ENCODE data around the gene CHST6. TPM values are rescaled to one million over a fixed set of nuclear protein-coding genes. Genes with fewer than 3 reads are reported as not detected.
"Not testable (repeated sequence)": the region's sequence is repeated elsewhere in the genome, so short reads cannot be mapped to it uniquely, and the experiment has no call there.

CHST6 gene
- total RNA-seq, 4 donors from 2014 or later = 0.52 to 4.4 TPM; not detected in 2

- TF ChIP-seq CTCF (IDR thresholded peaks at IDR 0.05) = no peak
- TF ChIP-seq POLR2A (IDR thresholded peaks at IDR 0.05) = no peak
- Histone ChIP-seq H3K36me3 (no peaks in the 10 kb centered on the region), H3K27ac (no peak overlapping the region), H3K4me1 (no peaks in the 10 kb centered on the region), H3K27me3 (no peaks in the 10 kb centered on the region), H3K4me3 (no peak overlapping the region), H3K9me3 (no peaks in the 10 kb centered on the region)
- intact Hi-C loops (cut with DNase I; ENCODE audit: low total_unique reads) = no loop called here
- no peak for DNase-seq
Observed at GRCh38 chr16:75514296-75514695, 19.1 kb upstream of the CHST6 start.

- Histone ChIP-seq H3K36me3 (no peaks in the 10 kb centered on the region), H3K4me1 (no peaks in the 10 kb centered on the region), H3K9me3 (no peaks in the 10 kb centered on the region), H3K27ac (no peak overlapping the region), H3K4me3 (no peak overlapping the region), H3K27me3 (no peaks in the 10 kb centered on the region)
- DNase-seq = no peak
- intact Hi-C loops (cut with DNase I; ENCODE audit: low total_unique reads) = no loop called here
- no peak for TF ChIP-seq CTCF (IDR thresholded peaks at IDR 0.05)
- no peak for TF ChIP-seq POLR2A (IDR thresholded peaks at IDR 0.05)
Observed at GRCh38 chr16:75506574-75506973, 11.3 kb upstream of the CHST6 start.

GRCh38 chr16:75506107-75506506, 10.9 kb upstream of the CHST6 start:
- Histone ChIP-seq H3K27me3 (no peaks in the 10 kb centered on the region), H3K4me3 (no peak overlapping the region), H3K36me3 (no peaks in the 10 kb centered on the region), H3K4me1 (no peaks in the 10 kb centered on the region), H3K9me3 (no peaks in the 10 kb centered on the region), H3K27ac (no peak overlapping the region)
- intact Hi-C loops (cut with DNase I; ENCODE audit: low total_unique reads) = no loop called here
- no peak for DNase-seq
- TF ChIP-seq POLR2A (IDR thresholded peaks at IDR 0.05) (no peak), CTCF (IDR thresholded peaks at IDR 0.05) (no peak)

- TF ChIP-seq CTCF (IDR thresholded peaks at IDR 0.05) (no peak), POLR2A (IDR thresholded peaks at IDR 0.05) (no peak)
- Histone ChIP-seq H3K27me3 (no peaks in the 10 kb centered on the region), H3K36me3 (no peaks in the 10 kb centered on the region), H3K4me1 (no peaks in the 10 kb centered on the region), H3K4me3 (no peak overlapping the region), H3K9me3 (no peaks in the 10 kb centered on the region), H3K27ac (no peak overlapping the region)
- intact Hi-C loops (cut with DNase I; ENCODE audit: low total_unique reads) = no loop called here
- DNase-seq = no peak
Observed at GRCh38 chr16:75503801-75504200, 8.6 kb upstream of the CHST6 start.

GRCh38 chr16:75502916-75503605, 7.8 kb upstream of the CHST6 start:
- DNase-seq = no peak
- Histone ChIP-seq H3K36me3 (no peaks in the 10 kb centered on the region), H3K4me3 (no peak overlapping the region), H3K9me3 (no peaks in the 10 kb centered on the region), H3K27me3 (no peaks in the 10 kb centered on the region), H3K27ac (no peak overlapping the region), H3K4me1 (no peaks in the 10 kb centered on the region)
- intact Hi-C loops (cut with DNase I; ENCODE audit: low total_unique reads) = no loop called here
- TF ChIP-seq CTCF (IDR thresholded peaks at IDR 0.05) (no peak), POLR2A (IDR thresholded peaks at IDR 0.05) (no peak)

- H3K36me3 ChIP-seq; H3K4me1 ChIP-seq; H3K27me3 ChIP-seq; H3K27ac ChIP-seq; intact Hi-C loops (cut with DNase I; ENCODE audit: low total_unique reads); H3K4me3 ChIP-seq; DNase-seq; H3K9me3 ChIP-seq: not testable (repeated sequence)
Observed at GRCh38 chr16:75501820-75502219, 6.6 kb upstream of the CHST6 start.
